ENCODE results near the gene CEP192. TPM values are rescaled to one million over a fixed set of nuclear protein-coding genes. Genes with fewer than 3 reads are reported as not detected.

CEP192 gene
- polyA plus RNA-seq, 2 donors = 6.6 to 6.8 TPM

DNA sequence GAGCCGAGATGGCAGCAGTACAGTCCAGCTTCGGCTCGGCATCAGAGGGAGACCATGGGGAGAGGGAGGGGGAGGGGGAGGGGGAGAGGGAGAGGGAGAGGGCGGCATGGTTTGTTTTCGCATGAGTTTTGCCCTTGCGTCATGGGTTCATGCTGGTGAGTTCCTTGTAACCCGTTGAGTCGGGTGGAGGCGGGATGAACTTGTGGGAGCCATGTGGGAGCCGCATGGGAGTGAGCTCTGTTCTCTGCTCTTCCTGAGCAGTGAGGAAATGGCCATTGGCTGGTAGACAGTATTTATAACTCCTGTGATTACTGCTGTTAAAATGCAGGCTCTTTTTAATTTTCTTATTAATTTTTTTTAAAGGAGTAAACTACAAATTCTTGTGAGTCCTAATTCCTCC, 108.0 kb downstream of the CEP192 start:
- Histone ChIP-seq H3K36me3 (ENCODE audit: control insufficient read depth in 2 of 2, insufficient read depth in 2 of 2, low read length in 1 of 2) (peaks cover 8 to 42% of the 10 kb centered on the region in 2 donors), H3K9me3 (ENCODE audit: control insufficient read depth in 2 of 2, insufficient read depth in 1 of 2, low read depth in 1 of 2, low read length in 1 of 2) (no peaks in the 10 kb centered on the region), H3K27me3 (ENCODE audit: control insufficient read depth in 1 of 2, insufficient read depth in 2 of 2, low read length in 2 of 2) (no peaks in the 10 kb centered on the region), H3K4me3 (ENCODE audit: low read depth in 1 of 2, low read length in 2 of 2) (no peak overlapping the region), H3K4me1 (ENCODE audit: control insufficient read depth in 2 of 2, insufficient read depth in 2 of 2, low read length in 1 of 2) (no peaks in the 10 kb centered on the region), H3K27ac (ENCODE audit: low read depth in 2 of 2, low read length in 1 of 2) (no peak overlapping the region)
- WGBS, 2 donors = 97 to 98% methylated on average over 9 to 10 of the region's 10 CpGs

DNA sequence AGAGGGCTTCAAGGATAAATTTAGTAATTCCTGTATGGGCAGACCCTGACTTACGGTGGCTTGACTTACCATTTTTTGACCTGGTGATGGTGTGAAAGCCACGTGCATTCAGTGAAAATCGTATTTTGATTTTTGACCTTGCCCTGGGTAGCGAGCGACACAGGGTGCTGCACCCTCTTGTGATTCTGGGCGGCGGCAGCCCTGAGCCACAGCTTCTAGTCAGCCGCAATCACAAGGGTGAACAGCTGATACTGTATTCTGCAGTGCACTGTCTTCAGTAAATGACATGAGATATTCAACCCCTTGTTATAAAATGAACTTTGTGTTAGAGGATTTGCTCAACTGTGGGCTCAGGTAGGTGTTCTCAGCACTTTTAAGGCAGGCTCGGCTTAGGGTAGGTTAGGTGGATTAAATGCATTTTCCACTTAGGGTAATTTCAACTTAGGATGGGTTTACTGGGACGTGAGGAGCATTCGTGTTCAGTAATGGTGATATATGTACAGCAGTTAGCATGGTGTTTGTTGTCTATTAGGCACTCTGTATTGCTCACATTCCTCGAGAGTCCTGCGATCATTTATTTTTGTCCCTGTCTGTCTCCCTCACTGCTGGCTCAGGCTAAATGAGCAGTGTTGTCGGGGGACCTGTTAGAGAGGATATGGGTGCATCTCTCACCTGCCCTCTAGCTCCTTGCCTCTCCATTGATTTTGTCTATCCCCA, 109.9 kb downstream of the CEP192 start:
- no peaks in the 10 kb centered on the region for H3K27me3 ChIP-seq (ENCODE audit: control insufficient read depth in 1 of 2, insufficient read depth in 2 of 2, low read length in 2 of 2)
- H3K27ac ChIP-seq (ENCODE audit: low read depth in 2 of 2, low read length in 1 of 2) = no peak overlapping the region
- no peaks in the 10 kb centered on the region for H3K9me3 ChIP-seq (ENCODE audit: control insufficient read depth in 2 of 2, insufficient read depth in 1 of 2, low read depth in 1 of 2, low read length in 1 of 2)
- H3K36me3 ChIP-seq (ENCODE audit: control insufficient read depth in 2 of 2, insufficient read depth in 2 of 2, low read length in 1 of 2) = peaks cover 6 to 40% of the 10 kb centered on the region in 2 donors
- 95% methylated on average over 14 of the region's 14 CpGs for WGBS, 2 donors
- H3K4me1 ChIP-seq (ENCODE audit: control insufficient read depth in 2 of 2, insufficient read depth in 2 of 2, low read length in 1 of 2) = no peaks in the 10 kb centered on the region
- H3K4me3 ChIP-seq (ENCODE audit: low read depth in 1 of 2, low read length in 2 of 2) = no peak overlapping the region

GRCh38 chr18:13101659-13102197, 110.6 kb downstream of the CEP192 start:
- no peaks in the 10 kb centered on the region for H3K27me3 ChIP-seq (ENCODE audit: control insufficient read depth in 1 of 2, insufficient read depth in 2 of 2, low read length in 2 of 2)
- H3K9me3 ChIP-seq (ENCODE audit: control insufficient read depth in 2 of 2, insufficient read depth in 1 of 2, low read depth in 1 of 2, low read length in 1 of 2) = peaks cover 0 to 2% of the 10 kb centered on the region in 2 donors
- no peaks in the 10 kb centered on the region for H3K4me1 ChIP-seq (ENCODE audit: control insufficient read depth in 2 of 2, insufficient read depth in 2 of 2, low read length in 1 of 2)
- WGBS, 2 donors = 89 to 92% methylated on average over 4 of the region's 4 CpGs
- H3K36me3 ChIP-seq (ENCODE audit: control insufficient read depth in 2 of 2, insufficient read depth in 2 of 2, low read length in 1 of 2) = peaks cover 6 to 40% of the 10 kb centered on the region in 2 donors
- no peak overlapping the region for H3K27ac ChIP-seq (ENCODE audit: low read depth in 2 of 2, low read length in 1 of 2)
- H3K4me3 ChIP-seq (ENCODE audit: low read depth in 1 of 2, low read length in 2 of 2) = no peak overlapping the region

DNA sequence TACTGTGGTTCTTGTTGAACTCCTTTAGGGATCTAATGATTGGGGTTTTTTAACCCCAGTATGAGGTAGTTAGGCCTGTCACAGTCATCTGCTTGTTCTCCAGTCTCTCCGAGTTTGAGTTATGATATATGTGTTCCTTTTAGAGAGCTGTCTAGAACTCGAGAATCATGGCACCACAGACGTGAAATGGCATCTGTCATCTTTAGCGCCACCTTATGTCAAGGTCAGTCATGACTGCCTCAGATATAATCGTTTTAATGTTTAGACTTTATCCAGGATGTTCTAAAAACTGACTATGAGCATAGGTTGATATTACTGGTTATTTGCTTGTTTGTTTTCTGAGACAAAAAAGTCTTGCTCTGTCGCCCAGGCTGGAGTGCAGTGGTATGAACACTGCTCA, 112.2 kb downstream of the CEP192 start:
- no peak overlapping the region for H3K4me3 ChIP-seq (ENCODE audit: low read depth in 1 of 2, low read length in 2 of 2)
- WGBS, 2 donors = 82 to 87% methylated on average over 6 of the region's 6 CpGs
- peaks cover 0 to 2% of the 10 kb centered on the region in 2 donors for H3K9me3 ChIP-seq (ENCODE audit: control insufficient read depth in 2 of 2, insufficient read depth in 1 of 2, low read depth in 1 of 2, low read length in 1 of 2)
- peaks cover 6 to 40% of the 10 kb centered on the region in 2 donors for H3K36me3 ChIP-seq (ENCODE audit: control insufficient read depth in 2 of 2, insufficient read depth in 2 of 2, low read length in 1 of 2)
- H3K4me1 ChIP-seq (ENCODE audit: control insufficient read depth in 2 of 2, insufficient read depth in 2 of 2, low read length in 1 of 2) = no peaks in the 10 kb centered on the region
- no peak overlapping the region for H3K27ac ChIP-seq (ENCODE audit: low read depth in 2 of 2, low read length in 1 of 2)
- no peaks in the 10 kb centered on the region for H3K27me3 ChIP-seq (ENCODE audit: control insufficient read depth in 1 of 2, insufficient read depth in 2 of 2, low read length in 2 of 2)

GRCh38 chr18:13105059-13105458, 113.9 kb downstream of the CEP192 start:
- no peak overlapping the region for H3K27ac ChIP-seq (ENCODE audit: low read depth in 2 of 2, low read length in 1 of 2)
- H3K27me3 ChIP-seq (ENCODE audit: control insufficient read depth in 1 of 2, insufficient read depth in 2 of 2, low read length in 2 of 2) = no peaks in the 10 kb centered on the region
- no peaks in the 10 kb centered on the region for H3K4me1 ChIP-seq (ENCODE audit: control insufficient read depth in 2 of 2, insufficient read depth in 2 of 2, low read length in 1 of 2)
- H3K9me3 ChIP-seq (ENCODE audit: control insufficient read depth in 2 of 2, insufficient read depth in 1 of 2, low read depth in 1 of 2, low read length in 1 of 2) = peaks cover 0 to 2% of the 10 kb centered on the region in 2 donors
- WGBS, 2 donors = 91 to 95% methylated on average over 4 of the region's 4 CpGs
- peaks cover 6 to 36% of the 10 kb centered on the region in 2 donors for H3K36me3 ChIP-seq (ENCODE audit: control insufficient read depth in 2 of 2, insufficient read depth in 2 of 2, low read length in 1 of 2)
- H3K4me3 ChIP-seq (ENCODE audit: low read depth in 1 of 2, low read length in 2 of 2) = no peak overlapping the region

GRCh38 chr18:13107074-13107473, 115.9 kb downstream of the CEP192 start:
- Histone ChIP-seq H3K4me1 (ENCODE audit: control insufficient read depth in 2 of 2, insufficient read depth in 2 of 2, low read length in 1 of 2) (no peaks in the 10 kb centered on the region), H3K27ac (ENCODE audit: low read depth in 2 of 2, low read length in 1 of 2) (no peak overlapping the region), H3K9me3 (ENCODE audit: control insufficient read depth in 2 of 2, insufficient read depth in 1 of 2, low read depth in 1 of 2, low read length in 1 of 2) (peaks cover 0 to 2% of the 10 kb centered on the region in 2 donors), H3K36me3 (ENCODE audit: control insufficient read depth in 2 of 2, insufficient read depth in 2 of 2, low read length in 1 of 2) (peaks cover under 1 to 26% of the 10 kb centered on the region in 2 donors), H3K4me3 (ENCODE audit: low read depth in 1 of 2, low read length in 2 of 2) (no peak overlapping the region), H3K27me3 (ENCODE audit: control insufficient read depth in 1 of 2, insufficient read depth in 2 of 2, low read length in 2 of 2) (no peaks in the 10 kb centered on the region)
- 98 to 99% methylated on average over 2 of the region's 2 CpGs for WGBS, 2 donors

DNA sequence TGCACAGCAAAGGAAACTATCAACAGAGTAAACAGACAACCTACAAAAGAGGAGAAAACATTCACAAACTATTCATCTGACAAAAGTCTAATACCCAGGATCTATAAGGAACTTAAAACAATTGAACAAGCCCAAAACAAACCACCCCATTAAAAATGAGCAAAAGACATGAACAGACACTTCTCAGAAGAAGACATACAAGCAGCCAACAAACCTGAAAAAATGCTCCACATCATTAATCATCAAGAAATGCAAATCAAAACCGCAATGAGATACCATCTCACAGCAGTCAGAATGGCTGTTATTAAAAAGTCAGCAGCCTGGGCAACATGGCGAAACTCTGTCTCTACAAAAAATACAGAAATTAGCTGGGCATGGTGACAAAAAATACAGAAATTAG, 117.2 kb downstream of the CEP192 start:
- Histone ChIP-seq H3K4me1 (ENCODE audit: control insufficient read depth in 2 of 2, insufficient read depth in 2 of 2, low read length in 1 of 2) (no peaks in the 10 kb centered on the region), H3K36me3 (ENCODE audit: control insufficient read depth in 2 of 2, insufficient read depth in 2 of 2, low read length in 1 of 2) (peaks cover 0 to 17% of the 10 kb centered on the region in 2 donors), H3K9me3 (ENCODE audit: control insufficient read depth in 2 of 2, insufficient read depth in 1 of 2, low read depth in 1 of 2, low read length in 1 of 2) (peaks cover 0 to 2% of the 10 kb centered on the region in 2 donors), H3K4me3 (ENCODE audit: low read depth in 1 of 2, low read length in 2 of 2) (no peak overlapping the region), H3K27me3 (ENCODE audit: control insufficient read depth in 1 of 2, insufficient read depth in 2 of 2, low read length in 2 of 2) (no peaks in the 10 kb centered on the region), H3K27ac (ENCODE audit: low read depth in 2 of 2, low read length in 1 of 2) (no peak overlapping the region)
- WGBS, 2 donors = 77 to 98% methylated on average over 2 of the region's 2 CpGs

- Histone ChIP-seq H3K4me3 (ENCODE audit: low read depth in 1 of 2, low read length in 2 of 2) (no peak overlapping the region), H3K9me3 (ENCODE audit: control insufficient read depth in 2 of 2, insufficient read depth in 1 of 2, low read depth in 1 of 2, low read length in 1 of 2) (peaks cover 0 to 2% of the 10 kb centered on the region in 2 donors), H3K4me1 (ENCODE audit: control insufficient read depth in 2 of 2, insufficient read depth in 2 of 2, low read length in 1 of 2) (no peaks in the 10 kb centered on the region), H3K27me3 (ENCODE audit: control insufficient read depth in 1 of 2, insufficient read depth in 2 of 2, low read length in 2 of 2) (no peaks in the 10 kb centered on the region), H3K36me3 (ENCODE audit: control insufficient read depth in 2 of 2, insufficient read depth in 2 of 2, low read length in 1 of 2) (peaks cover 2 to 8% of the 10 kb centered on the region in 2 donors), H3K27ac (ENCODE audit: low read depth in 2 of 2, low read length in 1 of 2) (no peak overlapping the region)
- WGBS, 2 donors = 62 to 86% methylated on average over 3 of the region's 3 CpGs
These were observed 119.4 kb downstream of the CEP192 start for GRCh38 chr18:13110559-13110958.

DNA sequence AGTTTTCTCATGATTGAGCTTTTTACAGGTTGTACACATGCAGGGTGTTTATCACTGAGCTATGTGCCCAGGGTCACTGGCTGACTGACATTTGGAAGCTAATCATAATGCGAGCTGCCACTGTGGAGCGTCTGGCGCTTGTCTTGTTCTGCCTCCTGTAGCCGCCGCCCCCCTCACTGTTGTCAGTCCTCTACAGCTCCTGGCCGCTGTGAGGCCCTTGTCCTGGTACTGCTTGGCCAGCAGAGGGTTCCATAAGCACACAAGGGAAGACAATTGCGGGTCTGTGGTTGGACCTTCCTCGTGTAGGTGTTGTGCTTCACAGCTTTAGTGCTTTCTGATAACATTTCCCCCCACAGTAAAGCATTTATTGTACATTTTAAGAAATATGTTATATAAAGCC, 121.8 kb downstream of the CEP192 start:
- no peak overlapping the region for H3K27ac ChIP-seq (ENCODE audit: low read depth in 2 of 2, low read length in 1 of 2)
- no peaks in the 10 kb centered on the region for H3K27me3 ChIP-seq (ENCODE audit: control insufficient read depth in 1 of 2, insufficient read depth in 2 of 2, low read length in 2 of 2)
- no peak overlapping the region for H3K4me3 ChIP-seq (ENCODE audit: low read depth in 1 of 2, low read length in 2 of 2)
- WGBS, 2 donors = 47 to 69% methylated on average over 8 of the region's 8 CpGs
- peaks cover 5 to 7% of the 10 kb centered on the region in 2 donors for H3K36me3 ChIP-seq (ENCODE audit: control insufficient read depth in 2 of 2, insufficient read depth in 2 of 2, low read length in 1 of 2)
- no peaks in the 10 kb centered on the region for H3K4me1 ChIP-seq (ENCODE audit: control insufficient read depth in 2 of 2, insufficient read depth in 2 of 2, low read length in 1 of 2)
- no peaks in the 10 kb centered on the region for H3K9me3 ChIP-seq (ENCODE audit: control insufficient read depth in 2 of 2, insufficient read depth in 1 of 2, low read depth in 1 of 2, low read length in 1 of 2)

GRCh38 chr18:13120255-13120654, 129.1 kb downstream of the CEP192 start:
- peaks cover 5 to 6% of the 10 kb centered on the region in 2 donors for H3K36me3 ChIP-seq (ENCODE audit: control insufficient read depth in 2 of 2, insufficient read depth in 2 of 2, low read length in 1 of 2)
- WGBS, 2 donors = 88 to 95% methylated on average over 3 of the region's 3 CpGs

More at GRCh38 chr18:13120255-13120654, 129.1 kb downstream of the CEP192 start:
- Histone ChIP-seq H3K27ac (ENCODE audit: low read depth in 2 of 2, low read length in 1 of 2) (no peak overlapping the region), H3K4me1 (ENCODE audit: control insufficient read depth in 2 of 2, insufficient read depth in 2 of 2, low read length in 1 of 2) (no peaks in the 10 kb centered on the region), H3K9me3 (ENCODE audit: control insufficient read depth in 2 of 2, insufficient read depth in 1 of 2, low read depth in 1 of 2, low read length in 1 of 2) (no peaks in the 10 kb centered on the region), H3K4me3 (ENCODE audit: low read depth in 1 of 2, low read length in 2 of 2) (no peak overlapping the region), H3K27me3 (ENCODE audit: control insufficient read depth in 1 of 2, insufficient read depth in 2 of 2, low read length in 2 of 2) (no peaks in the 10 kb centered on the region)

All from esophagus (tissue), 2 donors.